Naive thymus-derived CD4-positive, alpha-beta T cell (primary cell): ENCODE results near the gene PDE8A. TPM values are rescaled to one million over a fixed set of nuclear protein-coding genes. Genes with fewer than 3 reads are reported as not detected.

Experiments
- ATAC-seq: fragments of 150-1000 bp; cut with Tn5 transposase; 2 replicates; pipeline ENCODE4 v1.10.0; 2021; ENCODE audit warnings: mild to moderate bottlenecking, moderate library complexity
- CTCF ChIA-PET: fragments of 350-600 bp; sonication (Branson Sonifier 250); formaldehyde crosslinking; loops from one replicate; lab custom pipeline; 2021; ENCODE audit warnings: antibody characterized with exemption; lab: Charles Lee
- POLR2A ChIA-PET: fragments of 350-600 bp; sonication (Branson Sonifier 250); formaldehyde crosslinking; loops from one replicate; lab custom pipeline; 2021; ENCODE audit warnings: antibody characterized with exemption, inconsistent platforms; lab: Charles Lee
- DNase-seq, 9 donors: peaks; one replicate each; pipeline versions ENCODE4 v3.0.0 to v3.0.0-alpha.2; 2020 to 2022; ENCODE audit warnings: mixed read lengths in 1 of 9
- H3K27ac ChIP-seq: one replicate; pipeline ENCODE4 v1.7.0; 2013; ENCODE audit warnings: mild to moderate bottlenecking, low read depth, low read length, moderate library complexity
- H3K27me3 ChIP-seq, 2 donors: one replicate each; pipeline ENCODE4 v1.7.0; 2013; ENCODE audit warnings: low read length in 2 of 2, mild to moderate bottlenecking in 2 of 2, moderate library complexity in 2 of 2; ENCODE audit not compliant: control insufficient read depth in 2 of 2, insufficient read depth in 2 of 2
- H3K36me3 ChIP-seq, 3 experiments: 1 replicate in 2 of 3; 2 replicates in 1 of 3; pipeline ENCODE4 v1.7.0; 2013; ENCODE audit warnings: low read length in 3 of 3, mild to moderate bottlenecking in 3 of 3, moderate library complexity in 1 of 3; ENCODE audit not compliant: insufficient read depth in 3 of 3, control insufficient read depth in 2 of 3
- H3K4me1 ChIP-seq, 2 donors: one replicate each; pipeline ENCODE4 v1.7.0; 2013; ENCODE audit warnings: low read length in 2 of 2, mild to moderate bottlenecking in 2 of 2, moderate library complexity in 1 of 2; ENCODE audit not compliant: control insufficient read depth in 2 of 2, insufficient read depth in 2 of 2
- H3K4me3 ChIP-seq: 2 replicates; pipeline ENCODE4 v1.7.0; 2013; ENCODE audit warnings: mild to moderate bottlenecking, low read length
- H3K9me3 ChIP-seq, 3 experiments: 1 replicate in 2 of 3; 2 replicates in 1 of 3; pipeline ENCODE4 v1.7.0; 2013; ENCODE audit warnings: low read length in 3 of 3; ENCODE audit not compliant: control insufficient read depth in 2 of 3
- H3K27ac Mint-ChIP-seq, 9 donors: one replicate each; pipeline ENCODE4 v1.8.0; 2020 to 2022; ENCODE audit warnings: mixed read lengths in 9 of 9, mild to moderate bottlenecking in 8 of 9, moderate library complexity in 5 of 9, inconsistent platforms in 2 of 9
- H3K27me3 Mint-ChIP-seq, 5 donors: one replicate each; pipeline ENCODE4 v1.8.0; 2021 to 2022; ENCODE audit warnings: mixed read lengths in 5 of 5, mild to moderate bottlenecking in 1 of 5
- H3K36me3 Mint-ChIP-seq, 5 donors: one replicate each; pipeline ENCODE4 v1.8.0; 2020 to 2022; ENCODE audit warnings: mixed read lengths in 5 of 5, mild to moderate bottlenecking in 3 of 5, inconsistent platforms in 1 of 5
- H3K4me1 Mint-ChIP-seq, 7 donors: one replicate each; pipeline ENCODE4 v1.8.0; 2020 to 2022; ENCODE audit warnings: mixed read lengths in 7 of 7, mild to moderate bottlenecking in 3 of 7, inconsistent platforms in 1 of 7
- H3K4me3 Mint-ChIP-seq, 10 donors: one replicate each; pipeline ENCODE4 v1.8.0; 2020 to 2022; ENCODE audit warnings: mild to moderate bottlenecking in 10 of 10, mixed read lengths in 10 of 10, moderate library complexity in 6 of 10, inconsistent platforms in 2 of 10
- H3K9me3 Mint-ChIP-seq, 11 donors: one replicate each; pipeline ENCODE4 v1.8.0; 2020 to 2022; ENCODE audit warnings: mixed read lengths in 11 of 11, mild to moderate bottlenecking in 4 of 11, inconsistent platforms in 1 of 11, moderate library complexity in 1 of 11
- intact Hi-C, 2 donors: fragments of 100-400 bp; cut with micrococcal nuclease; formaldehyde crosslinking; loops; one replicate each; pipeline ENCODE4 v1.15.1; 2023
- polyA plus RNA-seq, 2 donors: library from polyadenylated mRNA; unstranded; fragments of 300-500 nt; fragmentation: Illumina TruSeq; gene quantifications; one replicate each; pipeline ENCODE4 v1.2.3, GENCODE V29; 2021
- total RNA-seq, 6 experiments: library from RNA in 5 of 6; stranded (reverse) in 5 of 6; gene quantifications; 1 replicate in 5 of 6; 2 replicates in 1 of 6; pipeline ENCODE4 v1.2.3 and lab custom pipeline; 2021 to 2026

The PDE8A gene
- total and polyA plus RNA-seq, 7 experiments from 2014 or later: 1.7 to 43.3 (median 31.9) TPM

- no peak overlapping the region for H3K4me3 ChIP-seq
- POLR2A ChIA-PET: no interaction called here
- peaks cover 0 to 31% (median 0%) of the 10 kb centered on the region in 3 experiments for H3K36me3 ChIP-seq
- intact Hi-C loops: no loop called here
- no peak overlapping the region for H3K27ac Mint-ChIP-seq
- H3K4me3 Mint-ChIP-seq: no peak overlapping the region
- peaks cover 0 to 9% (median 3%) of the 10 kb centered on the region in 7 donors for H3K4me1 Mint-ChIP-seq
- no peaks in the 10 kb centered on the region for H3K9me3 ChIP-seq
- H3K27me3 Mint-ChIP-seq: no peaks in the 10 kb centered on the region
- H3K27ac ChIP-seq: no peak overlapping the region
- H3K27me3 ChIP-seq: no peaks in the 10 kb centered on the region
- peaks cover 0 to 2% of the 10 kb centered on the region in 2 donors for H3K4me1 ChIP-seq
- CTCF ChIA-PET: no interaction called here
- ATAC-seq (no peak), DNase-seq (no peak)
- H3K9me3 Mint-ChIP-seq: no peaks in the 10 kb centered on the region
- peaks cover 5 to 56% (median 39%) of the 10 kb centered on the region in 5 donors for H3K36me3 Mint-ChIP-seq
Observed at GRCh38 chr15:85095566-85095965, 113.9 kb downstream of the PDE8A start.

GRCh38 chr15:85097250-85097649 is 115.6 kb downstream of the PDE8A start:
- no peaks in the 10 kb centered on the region for H3K9me3 Mint-ChIP-seq
- H3K27me3 Mint-ChIP-seq: no peaks in the 10 kb centered on the region
- H3K27ac Mint-ChIP-seq: no peak overlapping the region
- DNase-seq (no peak), ATAC-seq (no peak)
- intact Hi-C loops: no loop called here
- H3K27ac ChIP-seq: no peak overlapping the region
- peaks cover 0 to 9% (median 3%) of the 10 kb centered on the region in 7 donors for H3K4me1 Mint-ChIP-seq
- POLR2A ChIA-PET: interaction anchor here (0.8 kb wide), 1 partner anchor 110 kb away, joined by 5 read pairs; no protein-coding TSS in a partner anchor
- H3K4me1 ChIP-seq: peaks cover 0 to 4% of the 10 kb centered on the region in 2 donors
- H3K36me3 ChIP-seq: peaks cover 0 to 16% (median 0%) of the 10 kb centered on the region in 3 experiments
- no peaks in the 10 kb centered on the region for H3K27me3 ChIP-seq
- no peak overlapping the region for H3K4me3 Mint-ChIP-seq
- H3K9me3 ChIP-seq: no peaks in the 10 kb centered on the region
- CTCF ChIA-PET: no interaction called here
- no peak overlapping the region for H3K4me3 ChIP-seq
- H3K36me3 Mint-ChIP-seq: peaks cover 5 to 41% (median 29%) of the 10 kb centered on the region in 5 donors

- intact Hi-C loops: no loop called here
- H3K27ac Mint-ChIP-seq: no peak overlapping the region
- DNase-seq (no peak), ATAC-seq (no peak)
- H3K36me3 ChIP-seq: peaks cover 0 to 13% (median 0%) of the 10 kb centered on the region in 3 experiments
- H3K27ac ChIP-seq: no peak overlapping the region
- no peak overlapping the region for H3K4me3 ChIP-seq
- H3K4me1 ChIP-seq: peaks cover 0 to 4% of the 10 kb centered on the region in 2 donors
- H3K4me3 Mint-ChIP-seq: no peak overlapping the region
- CTCF ChIA-PET: no interaction called here
- H3K27me3 ChIP-seq: no peaks in the 10 kb centered on the region
- POLR2A ChIA-PET: no interaction called here
- H3K36me3 Mint-ChIP-seq: peaks cover 5 to 37% (median 27%) of the 10 kb centered on the region in 5 donors
- peaks cover 0 to 9% (median 3%) of the 10 kb centered on the region in 7 donors for H3K4me1 Mint-ChIP-seq
- no peaks in the 10 kb centered on the region for H3K9me3 Mint-ChIP-seq
- H3K27me3 Mint-ChIP-seq: no peaks in the 10 kb centered on the region
- H3K9me3 ChIP-seq: no peaks in the 10 kb centered on the region
Observed at GRCh38 chr15:85097725-85098124, 116.1 kb downstream of the PDE8A start.

GRCh38 chr15:85099195-85099803 is 117.6 kb downstream of the PDE8A start:
- Histone ChIP-seq H3K27ac (no peak overlapping the region), H3K9me3 (no peaks in the 10 kb centered on the region), H3K4me1 (peaks cover 0 to 4% of the 10 kb centered on the region in 2 donors), H3K4me3 (no peak overlapping the region), H3K27me3 (no peaks in the 10 kb centered on the region), H3K36me3 (peaks cover 0 to 8% (median 0%) of the 10 kb centered on the region in 3 experiments)
- Mint-ChIP-seq H3K4me1 (peaks cover 3 to 14% (median 5%) of the 10 kb centered on the region in 7 donors), H3K4me3 (no peak overlapping the region), H3K36me3 (peaks cover 2 to 23% (median 16%) of the 10 kb centered on the region in 5 donors), H3K27ac (peak overlapping the region in 1 of 9 donors; percentile 11), H3K27me3 (no peaks in the 10 kb centered on the region), H3K9me3 (no peaks in the 10 kb centered on the region)
- ATAC-seq: no peak
- ChIA-PET POLR2A (no interaction called here), CTCF (no interaction called here)
- intact Hi-C loops: no loop called here
- no peak for DNase-seq

GRCh38 chr15:85100186-85100937 is 118.7 kb downstream of the PDE8A start:
- CTCF ChIA-PET: interaction anchor here (0.6 to 1.5 kb wide), 2 partner anchors 69 to 170 kb away, joined by 4 to 5 read pairs; no protein-coding TSS in a partner anchor

GRCh38 chr15:85104584-85104983 is 122.9 kb downstream of the PDE8A start:
- ChIA-PET POLR2A (no interaction called here), CTCF (no interaction called here)
- Histone ChIP-seq H3K36me3 (peaks cover 0 to 8% (median 0%) of the 10 kb centered on the region in 3 experiments), H3K9me3 (no peaks in the 10 kb centered on the region), H3K4me1 (peaks cover 0 to 4% of the 10 kb centered on the region in 2 donors), H3K4me3 (no peak overlapping the region), H3K27me3 (no peaks in the 10 kb centered on the region), H3K27ac (no peak overlapping the region)
- Mint-ChIP-seq H3K4me1 (peaks cover 3 to 9% (median 5%) of the 10 kb centered on the region in 7 donors), H3K27me3 (no peaks in the 10 kb centered on the region), H3K4me3 (no peak overlapping the region), H3K27ac (peak overlapping the region in 2 of 9 donors; percentile 0 to 9), H3K36me3 (peaks cover 0 to 13% (median 11%) of the 10 kb centered on the region in 5 donors), H3K9me3 (no peaks in the 10 kb centered on the region)
- no peak for DNase-seq
- intact Hi-C loops: no loop called here
- no peak for ATAC-seq

More at GRCh38 chr15:85100186-85100937, 118.7 kb downstream of the PDE8A start:
- Histone ChIP-seq H3K4me3 (no peak overlapping the region), H3K27me3 (no peaks in the 10 kb centered on the region), H3K9me3 (no peaks in the 10 kb centered on the region), H3K36me3 (peaks cover 0 to 8% (median 0%) of the 10 kb centered on the region in 3 experiments), H3K4me1 (peaks cover 0 to 4% of the 10 kb centered on the region in 2 donors), H3K27ac (no peak overlapping the region)
- Mint-ChIP-seq H3K27me3 (no peaks in the 10 kb centered on the region), H3K4me1 (peaks cover 3 to 14% (median 5%) of the 10 kb centered on the region in 7 donors), H3K27ac (no peak overlapping the region), H3K4me3 (no peak overlapping the region), H3K9me3 (no peaks in the 10 kb centered on the region), H3K36me3 (peaks cover 2 to 20% (median 13%) of the 10 kb centered on the region in 5 donors)
- ATAC-seq (peak; percentile 41), DNase-seq (peak in 1 of 9 donors; percentile 30)
- POLR2A ChIA-PET: no interaction called here
- intact Hi-C loops: no loop called here
